ENCODE data around the gene SAMM50.

The SAMM50 gene

DNA sequence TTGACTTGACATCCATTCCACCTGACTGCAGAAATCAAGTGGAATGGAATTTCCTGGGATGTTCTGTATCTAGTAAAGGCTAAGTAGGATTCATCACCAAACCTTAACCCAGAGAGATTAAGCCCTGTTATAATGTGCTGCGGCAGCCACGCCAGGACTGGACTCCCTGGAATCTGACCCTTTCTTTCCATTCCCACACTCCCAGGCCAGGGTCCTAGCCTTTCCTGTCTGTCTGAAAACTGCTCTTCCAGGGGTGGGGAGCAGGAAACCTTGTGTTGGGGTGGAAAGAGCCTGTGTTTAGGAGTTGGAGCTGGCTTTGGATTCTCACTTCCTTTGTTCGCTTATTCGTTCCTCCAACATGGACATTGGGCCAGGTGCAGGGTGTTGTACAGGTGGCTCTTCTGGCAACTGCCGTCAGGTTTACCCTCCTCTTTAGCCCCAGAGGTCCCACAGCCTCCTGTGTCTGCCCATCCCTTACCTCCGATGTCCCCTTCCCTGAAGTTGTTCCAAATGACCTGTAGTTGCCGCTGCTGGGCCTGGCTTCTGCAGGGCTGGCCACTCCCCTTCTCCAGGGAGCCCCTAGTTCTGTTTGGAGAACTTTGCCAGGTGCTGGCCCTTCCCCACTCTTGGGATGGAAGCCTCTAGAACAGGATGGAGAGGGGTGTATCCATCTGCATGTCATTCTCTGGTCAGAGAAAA lies 48.3 kb downstream of the SAMM50 start:
- H2AFZ ChIP-seq (ENCODE audit: low read depth, low read length, severe bottlenecking): no peak overlapping the region
- no peak overlapping the region for H3K27ac ChIP-seq (ENCODE audit: low read depth, low read length)
- no peak overlapping the region for H3K4me3 ChIP-seq (ENCODE audit: insufficient read depth, low read length, poor library complexity, severe bottlenecking)
- H3K36me3 ChIP-seq (ENCODE audit: low read length): no peaks in the 10 kb centered on the region
- TF ChIP-seq EZH2phosphoT487 (conservative IDR thresholded peaks at IDR 0.05; ENCODE audit: low read length): no peak
- TF ChIP-seq, protein P1, sequence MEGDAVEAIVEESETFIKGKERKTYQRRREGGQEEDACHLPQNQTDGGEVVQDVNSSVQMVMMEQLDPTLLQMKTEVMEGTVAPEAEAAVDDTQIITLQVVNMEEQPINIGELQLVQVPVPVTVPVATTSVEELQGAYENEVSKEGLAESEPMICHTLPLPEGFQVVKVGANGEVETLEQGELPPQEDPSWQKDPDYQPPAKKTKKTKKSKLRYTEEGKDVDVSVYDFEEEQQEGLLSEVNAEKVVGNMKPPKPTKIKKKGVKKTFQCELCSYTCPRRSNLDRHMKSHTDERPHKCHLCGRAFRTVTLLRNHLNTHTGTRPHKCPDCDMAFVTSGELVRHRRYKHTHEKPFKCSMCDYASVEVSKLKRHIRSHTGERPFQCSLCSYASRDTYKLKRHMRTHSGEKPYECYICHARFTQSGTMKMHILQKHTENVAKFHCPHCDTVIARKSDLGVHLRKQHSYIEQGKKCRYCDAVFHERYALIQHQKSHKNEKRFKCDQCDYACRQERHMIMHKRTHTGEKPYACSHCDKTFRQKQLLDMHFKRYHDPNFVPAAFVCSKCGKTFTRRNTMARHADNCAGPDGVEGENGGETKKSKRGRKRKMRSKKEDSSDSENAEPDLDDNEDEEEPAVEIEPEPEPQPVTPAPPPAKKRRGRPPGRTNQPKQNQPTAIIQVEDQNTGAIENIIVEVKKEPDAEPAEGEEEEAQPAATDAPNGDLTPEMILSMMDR (IDR thresholded peaks at IDR 0.05; ENCODE audit: insufficient read depth, low read length, poor library complexity, severe bottlenecking): no peak
- no peaks in the 10 kb centered on the region for H3F3A ChIP-seq (ENCODE audit: insufficient read depth)
- H4K20me1 ChIP-seq (ENCODE audit: low read depth, low read length): no peaks in the 10 kb centered on the region
- H3K9me2 ChIP-seq (replicated peaks; ENCODE audit: insufficient read depth, low read length): no peaks in the 10 kb centered on the region
- H3K9ac ChIP-seq (ENCODE audit: low read length): no peak overlapping the region
- H3K9me3 ChIP-seq (ENCODE audit: insufficient read depth, low read length): no peaks in the 10 kb centered on the region
- H3K79me2 ChIP-seq (ENCODE audit: insufficient read depth, low read length): no peaks in the 10 kb centered on the region
- no peak overlapping the region for H3K4me2 ChIP-seq (ENCODE audit: low read depth, low read length, poor library complexity, severe bottlenecking)
- H3K27me3 ChIP-seq (ENCODE audit: low read length): no peaks in the 10 kb centered on the region

DNA sequence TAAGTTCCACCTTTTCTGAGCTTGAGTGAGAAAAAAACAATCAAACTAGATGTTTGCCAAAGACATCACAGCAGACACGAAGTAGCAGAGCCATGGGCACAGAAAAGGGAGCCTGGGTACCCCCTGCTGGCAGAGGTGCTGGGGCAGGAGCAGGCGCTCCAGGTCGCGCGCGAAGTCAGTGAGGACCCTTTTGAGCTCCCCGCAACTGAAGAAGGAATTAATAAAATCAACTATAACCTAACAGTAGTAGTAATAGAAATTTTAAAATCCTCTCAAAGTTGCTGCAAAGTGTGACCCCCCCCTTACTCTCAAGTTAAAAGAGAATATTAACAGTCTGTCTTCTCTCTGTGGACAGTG lies 48.8 kb downstream of the SAMM50 start:
- H3K27me3 ChIP-seq (ENCODE audit: low read length): no peaks in the 10 kb centered on the region
- no peaks in the 10 kb centered on the region for H3K79me2 ChIP-seq (ENCODE audit: insufficient read depth, low read length)
- H3K36me3 ChIP-seq (ENCODE audit: low read length): no peaks in the 10 kb centered on the region
- H4K20me1 ChIP-seq (ENCODE audit: low read depth, low read length): no peaks in the 10 kb centered on the region
- no peak for TF ChIP-seq EZH2phosphoT487 (conservative IDR thresholded peaks at IDR 0.05; ENCODE audit: low read length)
- TF ChIP-seq, protein P1 (IDR thresholded peaks at IDR 0.05; ENCODE audit: insufficient read depth, low read length, poor library complexity, severe bottlenecking): no peak
- no peak overlapping the region for H2AFZ ChIP-seq (ENCODE audit: low read depth, low read length, severe bottlenecking)
- no peak overlapping the region for H3K4me2 ChIP-seq (ENCODE audit: low read depth, low read length, poor library complexity, severe bottlenecking)
- no peak overlapping the region for H3K4me3 ChIP-seq (ENCODE audit: insufficient read depth, low read length, poor library complexity, severe bottlenecking)
- H3K9me3 ChIP-seq (ENCODE audit: insufficient read depth, low read length): no peaks in the 10 kb centered on the region
- no peak overlapping the region for H3K27ac ChIP-seq (ENCODE audit: low read depth, low read length)
- no peaks in the 10 kb centered on the region for H3F3A ChIP-seq (ENCODE audit: insufficient read depth)
- no peaks in the 10 kb centered on the region for H3K9me2 ChIP-seq (replicated peaks; ENCODE audit: insufficient read depth, low read length)
- H3K9ac ChIP-seq (ENCODE audit: low read length): no peak overlapping the region

DNA sequence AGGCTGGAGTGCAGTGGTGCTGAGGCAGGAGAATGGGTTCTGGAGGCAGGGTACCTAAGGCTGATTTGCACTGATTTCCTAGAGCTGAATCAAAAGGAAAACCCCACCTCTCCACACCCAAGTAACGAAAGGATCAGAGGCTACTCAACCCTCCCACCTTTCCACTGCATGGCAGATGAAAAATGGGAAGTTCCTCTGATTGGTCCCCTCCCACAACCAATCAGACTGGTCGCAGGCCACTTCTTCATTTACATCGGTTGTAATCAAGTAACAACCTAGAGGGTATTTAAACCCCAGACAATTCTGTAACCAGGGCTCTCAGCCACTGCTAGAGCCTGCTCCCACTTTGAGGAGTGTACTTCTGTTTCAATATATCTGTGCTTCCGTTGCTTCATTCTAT lies 50.3 kb downstream of the SAMM50 start:
- H3K27ac ChIP-seq (ENCODE audit: low read depth, low read length): no peak overlapping the region
- H2AFZ ChIP-seq (ENCODE audit: low read depth, low read length, severe bottlenecking): no peak overlapping the region
- H3K9me3 ChIP-seq (ENCODE audit: insufficient read depth, low read length): no peaks in the 10 kb centered on the region
- H3K4me3 ChIP-seq (ENCODE audit: insufficient read depth, low read length, poor library complexity, severe bottlenecking): no peak overlapping the region
- H4K20me1 ChIP-seq (ENCODE audit: low read depth, low read length): no peaks in the 10 kb centered on the region
- no peak for TF ChIP-seq EZH2phosphoT487 (conservative IDR thresholded peaks at IDR 0.05; ENCODE audit: low read length)
- no peaks in the 10 kb centered on the region for H3K36me3 ChIP-seq (ENCODE audit: low read length)
- H3K79me2 ChIP-seq (ENCODE audit: insufficient read depth, low read length): no peaks in the 10 kb centered on the region
- no peaks in the 10 kb centered on the region for H3K27me3 ChIP-seq (ENCODE audit: low read length)
- H3F3A ChIP-seq (ENCODE audit: insufficient read depth): no peaks in the 10 kb centered on the region
- H3K9ac ChIP-seq (ENCODE audit: low read length): no peak overlapping the region
- no peak overlapping the region for H3K4me2 ChIP-seq (ENCODE audit: low read depth, low read length, poor library complexity, severe bottlenecking)
- no peaks in the 10 kb centered on the region for H3K9me2 ChIP-seq (replicated peaks; ENCODE audit: insufficient read depth, low read length)

DNA sequence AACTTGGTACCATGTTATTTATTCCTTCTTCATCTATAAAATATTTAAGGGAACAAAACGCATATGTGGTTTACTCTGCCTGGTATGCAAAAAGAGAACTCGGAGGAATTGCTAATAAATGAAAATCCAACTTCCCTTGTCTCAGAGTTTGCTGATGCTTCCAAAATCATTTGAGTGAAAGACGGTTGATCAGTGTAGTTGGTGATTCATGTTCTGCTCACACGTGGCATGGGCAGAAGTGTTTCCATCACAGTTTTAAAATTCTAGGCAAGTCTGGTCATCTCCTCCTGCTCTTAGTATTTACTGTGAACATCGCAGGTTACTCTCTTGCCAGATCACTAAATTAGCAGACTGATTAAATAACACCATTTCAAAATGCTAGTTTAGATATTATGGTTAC lies 56.9 kb downstream of the SAMM50 start:
- no peaks in the 10 kb centered on the region for H3K36me3 ChIP-seq (ENCODE audit: low read length)
- no peak overlapping the region for H3K27ac ChIP-seq (ENCODE audit: low read depth, low read length)
- no peak overlapping the region for H3K9ac ChIP-seq (ENCODE audit: low read length)
- no peaks in the 10 kb centered on the region for H3K9me3 ChIP-seq (ENCODE audit: insufficient read depth, low read length)
- no peaks in the 10 kb centered on the region for H4K20me1 ChIP-seq (ENCODE audit: low read depth, low read length)
- H3K4me3 ChIP-seq (ENCODE audit: insufficient read depth, low read length, poor library complexity, severe bottlenecking): no peak overlapping the region
- TF ChIP-seq, protein P1 (IDR thresholded peaks at IDR 0.05; ENCODE audit: insufficient read depth, low read length, poor library complexity, severe bottlenecking): no peak
- no peak for TF ChIP-seq EZH2phosphoT487 (conservative IDR thresholded peaks at IDR 0.05; ENCODE audit: low read length)
- no peaks in the 10 kb centered on the region for H3K27me3 ChIP-seq (ENCODE audit: low read length)
- H3K79me2 ChIP-seq (ENCODE audit: insufficient read depth, low read length): no peaks in the 10 kb centered on the region
- no peak overlapping the region for H3K4me2 ChIP-seq (ENCODE audit: low read depth, low read length, poor library complexity, severe bottlenecking)
- no peaks in the 10 kb centered on the region for H3K9me2 ChIP-seq (replicated peaks; ENCODE audit: insufficient read depth, low read length)
- no peak overlapping the region for H2AFZ ChIP-seq (ENCODE audit: low read depth, low read length, severe bottlenecking)
- H3F3A ChIP-seq (ENCODE audit: insufficient read depth): no peaks in the 10 kb centered on the region

Measured in SU-DHL-6 (cell line).